HG03045 (cell line): ENCODE measurements around the gene AUTS2.

Experiments used
- ATAC-seq: cut with Tn5 transposase; IDR thresholded peaks from one replicate; pipeline ENCODE4 v1.9.1; 2021; ENCODE audit warnings: mild to moderate bottlenecking, moderate library complexity; ENCODE audit not compliant: unreplicated experiment

The AUTS2 gene

DNA sequence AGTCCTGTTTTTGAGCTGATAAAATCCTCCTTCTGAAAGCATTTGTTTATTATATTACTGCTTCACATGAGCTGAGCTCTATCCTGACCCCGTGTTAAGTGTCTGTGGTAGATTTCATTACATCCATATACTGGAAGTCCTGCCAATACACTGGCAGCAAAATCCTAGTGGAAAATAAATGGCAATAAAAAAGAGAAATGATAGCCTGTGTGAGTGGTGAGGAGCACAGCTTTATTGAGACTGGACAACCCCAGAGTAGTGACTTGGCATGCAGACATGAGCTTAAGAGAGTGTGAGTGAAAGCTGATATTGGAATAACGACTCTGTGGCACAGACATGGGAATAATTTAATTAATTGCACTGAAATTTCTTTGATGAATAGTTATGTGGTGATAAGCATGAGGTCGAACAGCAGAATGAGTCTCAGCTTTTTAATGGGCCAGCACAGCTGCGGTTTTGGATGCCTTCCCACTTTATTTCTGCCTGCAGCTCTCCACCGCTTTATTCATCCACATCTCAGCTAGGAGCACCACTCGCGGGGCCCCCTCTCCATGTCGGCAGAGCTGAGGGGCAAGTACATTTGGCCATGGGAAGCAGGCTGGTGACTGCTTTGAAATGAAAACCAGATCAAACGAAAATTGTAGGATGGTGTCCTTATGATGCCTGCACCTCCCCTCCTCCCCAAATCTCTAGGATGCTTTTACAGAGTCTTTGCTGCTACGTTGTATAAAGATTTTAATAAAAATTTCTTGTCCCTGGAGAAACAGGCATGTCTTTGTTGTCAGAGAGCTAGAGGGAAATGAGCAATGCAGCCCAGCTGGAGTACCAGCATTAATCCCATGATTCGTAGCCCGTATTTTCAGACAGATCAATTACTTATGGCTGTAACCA lies 494.3 kb downstream of the AUTS2 start:
- no peak for ATAC-seq

DNA sequence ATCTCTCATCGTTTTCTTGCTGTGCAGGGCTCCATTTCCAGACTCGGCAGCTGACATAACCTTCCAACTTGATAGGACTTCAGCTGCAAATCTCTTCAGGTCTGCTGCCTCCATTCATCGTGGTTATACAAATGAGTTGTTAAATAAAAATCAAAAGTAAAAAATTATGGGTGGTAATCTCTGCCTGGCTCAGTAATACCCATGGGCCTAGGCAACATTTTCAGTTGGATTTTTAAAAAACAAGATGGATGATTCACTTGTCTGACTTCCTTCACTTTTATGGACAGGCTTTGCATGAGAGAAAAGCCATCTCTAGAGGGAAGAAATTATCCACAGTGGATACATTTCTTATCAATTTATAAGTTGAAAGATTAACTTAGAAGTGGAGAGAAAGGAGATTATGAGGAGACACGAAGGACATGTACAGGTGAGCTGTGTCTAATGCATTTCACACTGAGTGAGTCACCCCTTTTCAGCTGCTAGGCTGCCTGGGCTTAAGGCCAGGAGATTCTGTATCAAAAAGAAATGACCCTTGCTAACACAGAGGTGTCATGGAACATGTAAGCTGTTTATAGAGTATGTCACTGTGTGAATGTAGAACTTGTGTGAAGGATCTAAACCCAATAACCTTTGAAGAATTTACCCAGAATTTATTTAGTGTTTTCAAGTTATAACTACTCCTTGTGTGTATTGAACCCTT lies 495.1 kb downstream of the AUTS2 start:
- ATAC-seq = no peak

GRCh38 chr7:70094831-70095230 lies 496.6 kb downstream of the AUTS2 start:
- ATAC-seq = no peak

- ATAC-seq = no peak
Measured at GRCh38 chr7:70097645-70098044, 499.4 kb downstream of the AUTS2 start.

GRCh38 chr7:70098133-70098561 lies 499.9 kb downstream of the AUTS2 start:
- ATAC-seq = no peak

DNA sequence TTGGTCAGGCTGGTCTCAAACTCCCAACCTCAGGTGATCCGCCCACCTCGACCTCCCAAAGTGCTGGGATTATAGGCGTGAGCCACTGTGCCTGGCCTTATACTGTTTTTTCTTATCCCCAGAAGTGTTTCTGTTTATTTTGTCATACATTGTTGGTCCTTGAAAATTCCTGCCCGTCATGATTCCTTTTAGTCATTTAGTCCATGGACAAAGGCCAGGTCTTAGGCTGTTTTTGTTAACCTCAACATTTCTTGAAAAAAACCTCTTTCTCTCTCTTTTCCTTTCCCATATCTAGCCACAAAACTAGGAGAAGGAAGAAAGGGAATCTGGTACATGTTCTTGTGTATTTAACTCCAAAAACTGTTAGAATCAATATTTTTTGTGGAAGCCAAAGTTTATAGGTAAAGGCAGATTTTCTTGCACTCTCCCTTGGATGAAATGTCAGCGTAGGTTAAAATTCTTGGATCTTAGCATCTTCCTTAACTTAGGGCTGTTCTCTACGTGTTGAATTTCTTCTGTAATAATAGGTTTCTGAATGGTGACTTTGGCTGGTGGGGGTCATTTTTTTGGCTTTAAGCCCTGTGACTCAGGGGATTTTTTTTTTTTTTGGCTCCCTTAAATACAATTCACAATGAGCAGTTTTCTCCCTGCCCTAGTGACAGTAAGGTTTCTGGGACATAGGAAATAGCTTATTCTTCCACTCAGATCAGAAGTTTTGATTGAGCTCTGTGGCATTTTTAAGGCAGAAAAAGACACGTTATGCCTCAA lies 500.8 kb downstream of the AUTS2 start:
- no peak for ATAC-seq

DNA sequence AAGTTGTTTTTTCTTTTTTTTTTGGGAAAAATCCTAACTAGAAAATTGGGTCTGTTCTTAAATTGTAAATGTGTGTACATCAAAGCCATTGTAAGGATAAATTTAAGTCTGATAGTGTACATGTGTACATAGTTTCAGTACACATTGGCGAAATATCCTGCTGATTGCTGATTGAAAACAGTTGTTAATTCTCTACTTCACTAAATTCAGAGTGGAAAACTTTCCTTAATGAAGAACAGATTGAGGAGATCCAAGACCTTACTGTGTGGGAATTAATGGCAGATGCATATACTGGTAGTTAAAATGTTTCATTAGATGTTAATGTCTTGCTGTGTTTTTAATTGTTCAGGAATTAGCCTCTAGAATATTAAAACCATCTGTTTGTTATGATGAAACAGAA lies 506.0 kb downstream of the AUTS2 start:
- ATAC-seq = no peak

GRCh38 chr7:70113078-70113477 lies 514.8 kb downstream of the AUTS2 start:
- no peak for ATAC-seq

DNA sequence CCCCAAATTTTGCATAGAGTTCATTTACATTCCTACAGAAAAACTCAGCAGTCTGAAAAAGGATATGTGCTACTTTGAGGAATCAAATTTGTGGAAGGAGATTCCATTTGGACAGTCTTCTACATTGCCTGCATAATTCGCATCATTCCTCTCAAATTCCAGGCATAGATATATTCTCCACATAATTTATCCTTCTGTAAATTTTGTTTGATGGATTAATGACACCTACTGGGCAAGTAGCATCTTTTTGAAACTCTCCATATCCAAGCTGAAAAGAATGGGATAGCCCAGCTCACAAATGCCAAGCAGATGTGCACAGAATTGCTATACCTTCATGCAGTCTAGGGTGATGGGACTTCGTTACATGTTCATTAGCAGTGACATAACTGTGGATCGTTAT lies 515.3 kb downstream of the AUTS2 start:
- ATAC-seq = no peak

GRCh38 chr7:70114806-70115205 lies 516.5 kb downstream of the AUTS2 start:
- no peak for ATAC-seq

GRCh38 chr7:70116244-70116643 lies 518.0 kb downstream of the AUTS2 start:
- no peak for ATAC-seq

DNA sequence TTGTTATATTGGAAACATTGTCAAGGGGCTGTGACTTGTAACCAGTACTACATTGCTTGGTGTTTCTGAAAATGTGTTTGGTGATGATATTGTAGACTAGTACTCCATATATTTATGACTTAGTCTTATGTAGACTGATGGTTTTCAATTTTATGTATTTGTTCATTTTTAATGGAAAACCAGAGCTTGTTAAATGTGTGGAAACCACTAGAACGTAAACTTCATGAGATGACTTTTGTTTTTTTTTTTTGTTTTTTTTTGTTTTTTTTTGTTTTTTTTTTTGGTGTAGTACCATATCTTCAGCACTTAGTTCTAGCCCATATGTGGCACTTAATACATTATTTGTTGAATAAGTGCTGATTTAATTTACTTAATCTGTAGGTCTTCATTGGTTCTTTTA lies 518.6 kb downstream of the AUTS2 start:
- no peak for ATAC-seq

- no peak for ATAC-seq
Measured at GRCh38 chr7:70120851-70121250, 522.6 kb downstream of the AUTS2 start.

DNA sequence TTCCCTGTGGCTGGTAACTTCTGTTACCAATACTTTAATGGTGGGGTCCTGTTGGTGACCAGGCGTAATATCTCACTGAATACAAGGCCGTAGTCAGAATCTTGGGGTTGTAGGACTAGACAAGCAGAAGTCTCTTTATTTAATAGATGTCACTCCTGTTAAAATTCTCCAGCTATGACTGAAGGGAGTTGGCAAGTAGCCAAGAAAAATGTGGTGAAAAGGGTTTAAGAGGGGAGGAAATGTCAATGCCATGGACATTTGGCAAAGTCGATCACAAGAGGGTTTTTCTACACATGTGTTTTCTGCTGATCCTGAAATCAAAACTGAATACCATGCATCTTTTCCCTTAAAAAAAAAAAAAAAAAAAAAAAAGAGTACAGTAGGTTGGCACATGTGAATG lies 533.5 kb downstream of the AUTS2 start:
- ATAC-seq = no peak

DNA sequence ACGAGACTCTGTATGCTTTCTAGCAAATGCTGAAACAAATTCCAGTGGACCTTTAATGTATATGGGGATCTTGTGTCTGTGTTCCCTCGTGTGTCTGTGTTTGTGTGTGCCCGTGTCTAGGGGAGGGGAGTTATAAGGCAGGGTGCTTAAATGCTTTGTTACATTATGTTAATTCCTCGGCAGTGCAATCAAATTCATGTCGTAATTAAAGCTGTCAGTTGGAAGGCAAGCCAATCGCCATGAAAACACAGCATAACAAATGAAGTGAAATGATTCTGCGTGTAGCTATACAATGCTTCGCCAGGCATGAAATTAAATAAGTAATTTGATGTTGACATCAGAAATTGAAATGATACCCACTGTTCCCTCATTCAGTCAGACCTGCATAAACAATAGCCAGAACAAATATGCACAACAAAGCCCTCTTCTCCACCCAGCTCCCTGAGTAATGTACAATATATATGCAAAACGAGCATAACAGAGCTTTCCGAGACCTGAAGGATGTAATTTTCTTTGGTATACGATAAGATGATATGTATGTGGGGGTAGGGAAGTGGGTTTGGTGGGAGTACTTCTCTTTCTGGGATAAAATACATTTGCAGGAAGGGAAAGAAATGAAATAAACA lies 534.1 kb downstream of the AUTS2 start:
- no peak for ATAC-seq

DNA sequence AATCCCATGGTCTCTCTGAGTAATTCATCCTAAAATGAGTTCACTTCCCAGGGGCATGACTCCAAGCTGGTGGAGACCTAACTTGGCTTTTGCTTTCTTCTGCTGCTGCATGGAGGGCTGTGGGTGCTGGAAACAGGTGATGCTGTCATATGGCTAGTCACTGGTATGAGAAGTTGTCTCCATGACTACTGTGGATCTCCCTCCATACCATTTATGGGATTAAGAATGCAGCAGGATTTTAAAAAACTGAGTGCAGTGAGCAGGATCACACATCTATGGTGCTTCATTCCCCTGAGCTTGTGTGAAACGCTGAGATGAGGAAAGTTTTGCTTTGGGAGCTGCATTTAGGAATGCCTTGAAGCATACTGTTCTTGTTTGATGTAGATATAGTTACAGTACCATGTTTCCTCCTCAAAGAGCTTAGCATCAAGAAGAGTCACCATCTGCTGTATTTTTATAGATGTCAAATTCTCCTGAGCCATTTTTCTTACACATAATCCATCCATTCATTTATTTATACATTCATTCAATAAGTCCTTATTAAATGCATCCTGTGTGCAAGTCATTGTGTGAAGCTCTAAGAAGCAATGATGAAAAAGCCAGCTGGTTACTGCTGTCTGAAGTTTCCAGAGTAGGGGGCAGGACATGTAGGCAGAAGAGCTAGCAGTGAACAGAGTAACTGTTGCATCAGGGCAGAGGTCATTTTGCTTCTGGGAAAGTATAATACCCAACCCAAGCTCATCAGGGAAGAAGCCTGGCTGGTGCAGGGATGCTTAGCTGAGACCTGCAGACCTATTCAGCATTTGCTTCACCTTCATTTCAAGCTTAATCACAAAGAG lies 534.8 kb downstream of the AUTS2 start:
- no peak for ATAC-seq

- ATAC-seq = no peak
Measured at GRCh38 chr7:70134029-70134770, 535.9 kb downstream of the AUTS2 start.

- no peak for ATAC-seq
Measured at GRCh38 chr7:70135656-70136055, 537.4 kb downstream of the AUTS2 start.

DNA sequence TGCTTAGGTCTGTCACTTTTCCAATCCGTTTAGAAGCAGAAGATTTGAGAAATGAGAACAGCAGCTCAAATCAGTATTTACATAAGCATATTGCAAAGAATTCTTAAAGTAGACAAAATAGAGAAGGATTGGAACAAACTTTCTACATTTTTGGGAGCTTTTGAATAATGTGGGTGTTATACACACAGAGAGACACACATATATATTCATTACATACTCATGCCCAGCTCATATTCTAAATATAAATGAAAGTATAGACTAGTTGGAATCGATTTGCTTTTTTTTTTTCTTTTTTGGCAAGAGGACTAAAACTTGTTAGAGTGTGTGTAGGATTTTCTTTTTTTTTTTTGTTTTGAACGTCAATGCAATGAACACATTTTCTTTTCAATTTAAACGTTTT lies 538.9 kb downstream of the AUTS2 start:
- ATAC-seq = no peak
